ENCODE data around the gene HACD4. TPM values are rescaled to one million over a fixed set of nuclear protein-coding genes. Genes with fewer than 3 reads are reported as not detected.

Gene HACD4
- 0.46 and 0.62 TPM in 2 replicates for total RNA-seq

- Histone ChIP-seq H3K36me3 (ENCODE audit: control insufficient read depth, insufficient read depth, low read length) (no peaks in the 10 kb centered on the region), H3K4me3 (ENCODE audit: low read depth, low read length) (peak within 1 kb of the TSS; percentile 33), H3K27me3 (ENCODE audit: control insufficient read depth, insufficient read depth, low read length) (no peaks in the 10 kb centered on the region)
- DNase-seq (ENCODE audit: low read depth), result no peak
- TF ChIP-seq CTCF (IDR thresholded peaks at IDR 0.05; ENCODE audit: insufficient read depth, low read length, poor library complexity, severe bottlenecking), result no peak
Measured at GRCh38 chr9:21031091-21031807, at the start of gene HACD4. TSS of gene HACD4 (minus strand) at chr9:21031640. CDS start at chr9:21031590, 50 bp downstream.

- Histone ChIP-seq H3K36me3 (ENCODE audit: control insufficient read depth, insufficient read depth, low read length) (no peaks in the 10 kb centered on the region), H3K4me3 (ENCODE audit: low read depth, low read length) (no peak overlapping the region), H3K27me3 (ENCODE audit: control insufficient read depth, insufficient read depth, low read length) (no peaks in the 10 kb centered on the region)
- no peak for DNase-seq (ENCODE audit: low read depth)
- no peak for TF ChIP-seq CTCF (IDR thresholded peaks at IDR 0.05; ENCODE audit: insufficient read depth, low read length, poor library complexity, severe bottlenecking)
Measured at GRCh38 chr9:21080793-21081192, 49.4 kb upstream of the HACD4 start.

GRCh38 chr9:21078702-21079101, 47.3 kb upstream of the HACD4 start:
- H3K4me3 ChIP-seq (ENCODE audit: low read depth, low read length), result no peak overlapping the region
- DNase-seq (ENCODE audit: low read depth), result no peak
- peak; percentile 5 for TF ChIP-seq CTCF (IDR thresholded peaks at IDR 0.05; ENCODE audit: insufficient read depth, low read length, poor library complexity, severe bottlenecking)
- H3K36me3 ChIP-seq (ENCODE audit: control insufficient read depth, insufficient read depth, low read length), result no peaks in the 10 kb centered on the region
- no peaks in the 10 kb centered on the region for H3K27me3 ChIP-seq (ENCODE audit: control insufficient read depth, insufficient read depth, low read length)

GRCh38 chr9:21077781-21078180, 46.3 kb upstream of the HACD4 start, which contains the start of gene IFNB1:
TSS of gene IFNB1 (minus strand) at chr9:21077942. CDS start at chr9:21077869, 73 bp downstream.
- Histone ChIP-seq H3K36me3 (ENCODE audit: control insufficient read depth, insufficient read depth, low read length) (no peaks in the 10 kb centered on the region), H3K4me3 (ENCODE audit: low read depth, low read length) (no peak within 1 kb of the TSS), H3K27me3 (ENCODE audit: control insufficient read depth, insufficient read depth, low read length) (no peaks in the 10 kb centered on the region)
- no peak for DNase-seq (ENCODE audit: low read depth)
- TF ChIP-seq CTCF (IDR thresholded peaks at IDR 0.05; ENCODE audit: insufficient read depth, low read length, poor library complexity, severe bottlenecking), result no peak

GRCh38 chr9:21075484-21075883, 44.0 kb upstream of the HACD4 start:
- Histone ChIP-seq H3K36me3 (ENCODE audit: control insufficient read depth, insufficient read depth, low read length) (no peaks in the 10 kb centered on the region), H3K27me3 (ENCODE audit: control insufficient read depth, insufficient read depth, low read length) (no peaks in the 10 kb centered on the region), H3K4me3 (ENCODE audit: low read depth, low read length) (no peak overlapping the region)
- TF ChIP-seq CTCF (IDR thresholded peaks at IDR 0.05; ENCODE audit: insufficient read depth, low read length, poor library complexity, severe bottlenecking), result no peak
- DNase-seq (ENCODE audit: low read depth), result no peak

GRCh38 chr9:21070906-21071305, 39.5 kb upstream of the HACD4 start:
- Histone ChIP-seq H3K4me3 (ENCODE audit: low read depth, low read length) (no peak overlapping the region), H3K27me3 (ENCODE audit: control insufficient read depth, insufficient read depth, low read length) (no peaks in the 10 kb centered on the region), H3K36me3 (ENCODE audit: control insufficient read depth, insufficient read depth, low read length) (no peaks in the 10 kb centered on the region)
- no peak for DNase-seq (ENCODE audit: low read depth)
- TF ChIP-seq CTCF (IDR thresholded peaks at IDR 0.05; ENCODE audit: insufficient read depth, low read length, poor library complexity, severe bottlenecking), result no peak

Data from kidney epithelial cell (primary cell).